HEK293 (cell line): ENCODE results near the gene AVL9.
A peak's percentile ranks its signal among the peaks of the same experiment; 100 is the strongest.
"Not testable (repeated sequence)": the region's sequence is repeated elsewhere in the genome, so short reads cannot be mapped to it uniquely, and the experiment has no call there.

Source experiments
- CTCF ChIA-PET: fragments of 350-600 bp; formaldehyde crosslinking; extraction: SDS; loops from one replicate; lab custom pipeline; 2021; ENCODE audit warnings: antibody characterized with exemption; lab: Yijun Ruan, JAX
- POLR2A ChIA-PET: fragments of 300-600 bp; formaldehyde crosslinking; extraction: SDS; loops from one replicate; lab custom pipeline; 2020; ENCODE audit warnings: antibody characterized with exemption, inconsistent platforms; lab: Yijun Ruan, JAX
- H3K27ac ChIP-seq: fragments of 200-500 bp; sonication (Bioruptor generic); 2 replicates; pipeline ENCODE4 v1.5.1; 2014; ENCODE audit warnings: low read depth, low read length, control low read depth, inconsistent platforms; ENCODE audit errors: extremely low read depth
- H3K36me3 ChIP-seq, 2 experiments: fragments of 200-500 bp in 1 of 2; sonication (Bioruptor generic) in 1 of 2; 1 replicate in 1 of 2; 2 replicates in 1 of 2; pipeline ENCODE4 v1.5.1; 2014 to 2017; ENCODE audit warnings: inconsistent platforms in 2 of 2, low read length in 2 of 2; ENCODE audit not compliant: control insufficient read depth in 2 of 2, insufficient read depth in 1 of 2
- H3K4me1 ChIP-seq: fragments of 200-500 bp; sonication (Bioruptor generic); 2 replicates; pipeline ENCODE4 v1.5.1; 2014; ENCODE audit warnings: mild to moderate bottlenecking, low read length, inconsistent platforms; ENCODE audit not compliant: control insufficient read depth, insufficient read depth
- H3K4me3 ChIP-seq: 2 replicates; pipeline ENCODE4 v1.5.1; 2011; ENCODE audit warnings: low read depth, mild to moderate bottlenecking, control low read depth, low read length, moderate library complexity
- H3K9me3 ChIP-seq: fragments of 200-500 bp; sonication (Bioruptor generic); 2 replicates; pipeline ENCODE4 v1.5.1; 2014; ENCODE audit warnings: low read depth, low read length, inconsistent platforms; ENCODE audit not compliant: control insufficient read depth, insufficient read depth
- GLI2 ChIP-seq: fragments of 450-650 bp; formaldehyde crosslinking; IDR thresholded peaks from 2 replicates; pipeline ENCODE4; 2017; ENCODE audit warnings: missing biosample characterization, missing genetic modification characterization, low read depth, borderline replicate concordance
- IKZF3 ChIP-seq: fragments of 450-650 bp; IDR thresholded peaks from 2 replicates; pipeline ENCODE4 v1.5.0; 2018; ENCODE audit warnings: missing biosample characterization, mild to moderate bottlenecking, missing genetic modification characterization, moderate library complexity
- SCRT2 ChIP-seq: fragments of 450-650 bp; formaldehyde crosslinking; IDR thresholded peaks from 2 replicates; pipeline ENCODE4 v1.5.1; 2016; ENCODE audit warnings: missing biosample characterization, missing genetic modification characterization
- TSHZ1 ChIP-seq: fragments of 450-650 bp; formaldehyde crosslinking; IDR thresholded peaks from 2 replicates; pipeline ENCODE4 v1.5.1; 2016; ENCODE audit warnings: missing biosample characterization, missing genetic modification characterization, borderline replicate concordance
- ZBTB17 ChIP-seq: fragments of 450-650 bp; formaldehyde crosslinking; IDR thresholded peaks from 2 replicates; pipeline ENCODE4 v1.5.1; 2016; ENCODE audit warnings: missing biosample characterization, missing genetic modification characterization
- ZBTB20 ChIP-seq: fragments of 450-650 bp; formaldehyde crosslinking; IDR thresholded peaks from 2 replicates; pipeline ENCODE4 v1.5.1; 2016; ENCODE audit warnings: missing biosample characterization, missing genetic modification characterization
- ZBTB6 ChIP-seq: fragments of 450-650 bp; formaldehyde crosslinking; IDR thresholded peaks from 2 replicates; pipeline ENCODE4 v1.5.1; 2017; ENCODE audit warnings: missing biosample characterization, missing genetic modification characterization
- ZFP3 ChIP-seq: fragments of 450-650 bp; formaldehyde crosslinking; IDR thresholded peaks from 2 replicates; pipeline ENCODE4 v1.5.1; 2016; ENCODE audit warnings: low read depth, missing biosample characterization, missing genetic modification characterization
- ZNF138 ChIP-seq: fragments of 450-650 bp; formaldehyde crosslinking; IDR thresholded peaks from 2 replicates; pipeline ENCODE4 v1.5.1; 2016; ENCODE audit warnings: missing biosample characterization, missing genetic modification characterization, borderline replicate concordance
- ZNF146 ChIP-seq: fragments of 450-650 bp; formaldehyde crosslinking; IDR thresholded peaks from 2 replicates; pipeline ENCODE4 v1.5.1; 2016; ENCODE audit warnings: missing biosample characterization, missing genetic modification characterization
- ZNF16 ChIP-seq: fragments of 450-650 bp; formaldehyde crosslinking; IDR thresholded peaks from 2 replicates; pipeline ENCODE4 v1.5.1; 2016; ENCODE audit warnings: low read depth, missing biosample characterization, missing genetic modification characterization
- ZNF169 ChIP-seq: fragments of 450-650 bp; formaldehyde crosslinking; IDR thresholded peaks from 2 replicates; pipeline ENCODE4 v1.5.1; 2016; ENCODE audit warnings: missing biosample characterization, missing genetic modification characterization
- ZNF19 ChIP-seq: fragments of 450-650 bp; formaldehyde crosslinking; IDR thresholded peaks from 2 replicates; pipeline ENCODE4; 2016; ENCODE audit warnings: missing biosample characterization, missing genetic modification characterization, low read depth
- ZNF341 ChIP-seq: fragments of 450-650 bp; formaldehyde crosslinking; IDR thresholded peaks from 2 replicates; pipeline ENCODE4; 2016; ENCODE audit warnings: low read depth, missing biosample characterization, missing genetic modification characterization
- ZNF354C ChIP-seq: fragments of 450-650 bp; formaldehyde crosslinking; IDR thresholded peaks from 2 replicates; pipeline ENCODE4 v1.5.1; 2016; ENCODE audit warnings: missing biosample characterization, missing genetic modification characterization, low read depth, borderline replicate concordance
- ZNF510 ChIP-seq: fragments of 450-650 bp; formaldehyde crosslinking; IDR thresholded peaks from 2 replicates; pipeline ENCODE4 v1.5.1; 2018; ENCODE audit warnings: mild to moderate bottlenecking, missing genetic modification characterization, missing biosample characterization; ENCODE audit not compliant: insufficient replicate concordance
- ZNF514 ChIP-seq: fragments of 450-650 bp; formaldehyde crosslinking; IDR thresholded peaks from 2 replicates; pipeline ENCODE4 v1.5.1; 2016; ENCODE audit warnings: missing biosample characterization, missing genetic modification characterization
- ZNF530 ChIP-seq: fragments of 450-650 bp; formaldehyde crosslinking; IDR thresholded peaks from 2 replicates; pipeline ENCODE4 v1.5.1; 2016; ENCODE audit warnings: low read depth, missing biosample characterization, missing genetic modification characterization
- ZNF580 ChIP-seq: fragments of 450-650 bp; formaldehyde crosslinking; IDR thresholded peaks from 2 replicates; pipeline ENCODE4 v1.5.1; 2016; ENCODE audit warnings: missing biosample characterization, missing genetic modification characterization
- ZNF677 ChIP-seq: fragments of 450-650 bp; IDR thresholded peaks from 2 replicates; pipeline ENCODE4 v1.5.0; 2018; ENCODE audit warnings: missing biosample characterization, mild to moderate bottlenecking, missing genetic modification characterization, moderate library complexity
- ZNF830 ChIP-seq: fragments of 450-650 bp; IDR thresholded peaks from 2 replicates; pipeline ENCODE4 v1.5.0; 2018; ENCODE audit warnings: missing biosample characterization, missing genetic modification characterization, low read depth, mild to moderate bottlenecking, moderate library complexity
- ZNF843 ChIP-seq: fragments of 450-650 bp; formaldehyde crosslinking; IDR thresholded peaks from 2 replicates; pipeline ENCODE4 v1.5.1; 2016; ENCODE audit warnings: missing biosample characterization, missing genetic modification characterization
- TF ChIP-seq, protein P1 (sequence below): fragments of 450-650 bp; formaldehyde crosslinking; IDR thresholded peaks from 2 replicates; pipeline ENCODE4 v1.5.1; 2016; ENCODE audit warnings: missing biosample characterization, missing genetic modification characterization

Gene AVL9

GRCh38 chr7:32496052-32496813, 944 bp downstream of the AVL9 start (continued):
- TF ChIP-seq ZBTB6 (no peak), ZNF138 (tag by site-specific recombination) (no peak), ZNF514 (tag by site-specific recombination) (no peak), ZBTB17 (tag by site-specific recombination) (peak; percentile 43; the same call in 1 of the 2 replicates), GLI2 (tag by site-specific recombination) (no peak), ZNF354C (tag by site-specific recombination) (no peak), ZNF530 (tag by site-specific recombination) (no peak), TSHZ1 (no peak)
- TF ChIP-seq, all 188 proteins: peak for 3

DNA sequence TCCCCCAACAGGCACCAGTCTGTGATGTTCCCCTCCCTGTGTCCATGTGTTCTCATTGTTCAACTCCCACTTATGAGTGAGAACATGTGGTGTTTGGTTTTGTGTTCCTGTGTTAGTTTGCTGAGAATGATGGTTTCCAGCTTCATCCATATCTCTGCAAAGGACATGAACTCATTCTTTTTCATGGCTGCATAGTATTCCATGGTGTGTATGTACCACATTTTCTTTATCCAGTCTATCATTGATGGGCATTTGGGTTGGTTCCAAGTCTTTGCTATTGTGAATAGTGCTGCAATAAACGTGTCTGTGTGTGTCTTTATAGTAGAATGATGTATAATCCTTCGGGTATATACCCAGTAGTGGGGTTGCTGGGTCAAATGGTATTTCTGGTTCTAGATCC, 4.5 kb downstream of the AVL9 start:
- POLR2A ChIA-PET, H3K9me3 ChIP-seq, H3K4me1 ChIP-seq, CTCF ChIA-PET, H3K36me3 ChIP-seq, H3K27ac ChIP-seq, H3K4me3 ChIP-seq: not testable (repeated sequence)
- TF ChIP-seq ZNF146 (tag by site-specific recombination) = peak; percentile 97
- 0 out of 2 replicates have a peak, but pooled peaks have one; percentile 47 for TF ChIP-seq ZNF580 (tag by site-specific recombination)

DNA sequence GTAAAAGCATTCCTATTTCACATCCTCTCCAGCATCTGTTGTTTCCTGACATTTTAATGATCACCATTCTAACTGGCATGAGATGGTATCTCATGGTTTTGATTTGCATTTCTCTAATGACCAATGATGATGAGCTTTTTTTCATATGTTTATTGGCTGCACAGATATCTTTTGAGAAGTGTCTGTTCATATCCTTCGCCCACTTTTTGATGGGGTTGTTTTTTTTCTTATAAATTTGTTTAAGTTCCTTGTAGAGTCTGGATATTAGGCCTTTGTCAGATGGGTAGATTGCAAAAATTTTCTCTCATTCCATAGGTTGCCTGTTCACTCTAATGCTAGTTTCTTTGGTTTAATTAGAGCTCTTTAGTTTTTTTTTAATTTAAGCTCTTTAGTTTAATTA, 4.9 kb downstream of the AVL9 start:
- CTCF ChIA-PET = interaction anchor here (1.4 kb wide), 1 partner anchor 20 kb away, joined by 3 read pairs; no protein-coding TSS in a partner anchor
- H3K27ac ChIP-seq, POLR2A ChIA-PET, H3K4me1 ChIP-seq, H3K4me3 ChIP-seq, H3K36me3 ChIP-seq, H3K9me3 ChIP-seq: not testable (repeated sequence)

DNA sequence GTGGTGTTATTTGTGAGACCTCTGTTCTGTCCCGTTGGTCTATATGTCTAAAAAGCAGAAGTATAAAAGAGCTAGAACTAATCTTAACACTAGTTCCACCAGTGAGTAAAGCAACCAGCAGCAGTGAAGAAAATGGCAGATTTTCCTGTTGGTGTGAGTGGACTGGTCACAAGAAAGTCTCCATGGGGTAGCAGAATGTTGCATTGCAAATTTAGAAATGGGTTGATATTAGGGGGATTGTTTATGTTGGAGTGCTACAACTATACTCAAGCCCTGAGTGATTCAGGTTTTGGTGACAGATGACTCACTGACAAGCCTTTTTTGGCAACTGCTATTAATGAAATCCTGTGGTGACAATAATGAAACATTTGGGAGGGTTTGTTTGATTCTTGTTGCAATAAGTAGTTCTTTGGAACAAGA, 5.6 kb downstream of the AVL9 start:
- POLR2A ChIA-PET = no interaction called here
- Histone ChIP-seq H3K27ac (no peak overlapping the region), H3K36me3 (no peaks in the 10 kb centered on the region; a peak in 1 of 3 replicates), H3K9me3 (no peaks in the 10 kb centered on the region), H3K4me3 (no peak overlapping the region), H3K4me1 (0 out of 2 replicates have a peak, but pooled peaks cover 3% of the 10 kb centered on the region)
- CTCF ChIA-PET = interaction anchor here (1.4 kb wide), 1 partner anchor 21 kb away, joined by 3 read pairs; no protein-coding TSS in a partner anchor
- no peak for TF ChIP-seq ZNF169 (tag by site-specific recombination)
- TF ChIP-seq ZNF677 = no peak
- TF ChIP-seq ZBTB20 (tag by site-specific recombination) = no peak
- TF ChIP-seq, protein P1, sequence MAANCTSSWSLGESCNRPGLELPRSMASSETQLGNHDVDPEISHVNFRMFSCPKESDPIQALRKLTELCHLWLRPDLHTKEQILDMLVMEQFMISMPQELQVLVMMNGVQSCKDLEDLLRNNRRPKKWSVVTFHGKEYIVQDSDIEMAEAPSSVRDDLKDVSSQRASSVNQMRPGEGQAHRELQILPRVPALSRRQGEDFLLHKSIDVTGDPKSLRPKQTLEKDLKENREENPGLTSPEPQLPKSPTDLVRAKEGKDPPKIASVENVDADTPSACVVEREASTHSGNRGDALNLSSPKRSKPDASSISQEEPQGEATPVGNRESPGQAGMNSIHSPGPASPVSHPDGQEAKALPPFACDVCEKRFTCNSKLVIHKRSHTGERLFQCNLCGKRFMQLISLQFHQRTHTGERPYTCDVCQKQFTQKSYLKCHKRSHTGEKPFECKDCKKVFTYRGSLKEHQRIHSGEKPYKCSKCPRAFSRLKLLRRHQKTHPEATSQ (tag by site-specific recombination) = no peak
- TF ChIP-seq ZNF843 (tag by site-specific recombination) = no peak
- no peak for TF ChIP-seq IKZF3 (tag by site-specific recombination)
- no peak for TF ChIP-seq ZNF510 (tag by site-specific recombination)
- TF ChIP-seq SCRT2 = no peak
- TF ChIP-seq ZNF16 (tag by site-specific recombination) = no peak
- no peak for TF ChIP-seq ZNF830 (tag by site-specific recombination)
- TF ChIP-seq ZNF19 (tag by site-specific recombination) = no peak
- TF ChIP-seq GLI2 (tag by site-specific recombination) = no peak
- no peak for TF ChIP-seq ZNF146 (tag by site-specific recombination)
- no peak for TF ChIP-seq ZNF341
- no peak for TF ChIP-seq ZFP3 (tag by site-specific recombination)
